Chondrocyte (in vitro differentiated cells): ENCODE data around the gene PSTPIP1. TPM values are rescaled to one million over a fixed set of nuclear protein-coding genes. Genes with fewer than 3 reads are reported as not detected.

Experiments used
- DNase-seq: peaks from one replicate; pipeline ENCODE4 v3.0.0; 2021; ENCODE audit warnings: mixed read lengths, low spot score
- H3K27ac Mint-ChIP-seq: one replicate; pipeline ENCODE4 v1.8.0; 2021; ENCODE audit warnings: mild to moderate bottlenecking, moderate library complexity, mixed read lengths; ENCODE audit not compliant: unreplicated experiment
- H3K27me3 Mint-ChIP-seq: 2 replicates; pipeline ENCODE4 v1.8.0; 2021; ENCODE audit warnings: low read depth, mixed read lengths
- H3K36me3 Mint-ChIP-seq: 2 replicates; pipeline ENCODE4 v1.8.0; 2021; ENCODE audit warnings: low read depth, mixed read lengths
- H3K4me1 Mint-ChIP-seq: 2 replicates; pipeline ENCODE4 v1.8.0; 2021; ENCODE audit warnings: low read depth, mild to moderate bottlenecking, mixed read lengths
- H3K4me3 Mint-ChIP-seq: one replicate; pipeline ENCODE4 v1.8.0; 2021; ENCODE audit warnings: mild to moderate bottlenecking, moderate library complexity, mixed read lengths; ENCODE audit not compliant: unreplicated experiment
- H3K9me3 Mint-ChIP-seq: 2 replicates; pipeline ENCODE4 v1.8.0; 2021; ENCODE audit warnings: low read depth, mixed read lengths
- CTCF ChIP-seq: fragments of 200-600 bp; sonication (generic); IDR thresholded peaks from 2 replicates; pipeline ENCODE4 v1.5.0; 2021; ENCODE audit warnings: antibody characterized with exemption, mild to moderate bottlenecking, moderate library complexity
- total RNA-seq: library from RNA; stranded (reverse); gene quantifications from 3 replicates; pipeline ENCODE4 v1.2.1, GENCODE V29; 2021

PSTPIP1 gene
- total RNA-seq, 1 donor from 2014 or later = not detected

GRCh38 chr15:77014132-77015081, 19.5 kb downstream of the PSTPIP1 start:
- Mint-ChIP-seq H3K9me3 (no peaks in the 10 kb centered on the region), H3K27ac (no peak overlapping the region), H3K4me1 (peaks cover under 1% of the 10 kb centered on the region), H3K4me3 (no peak overlapping the region), H3K27me3 (peaks cover 7% of the 10 kb centered on the region), H3K36me3 (peaks cover 2% of the 10 kb centered on the region)
- DNase-seq = peak; percentile 80
- no peak for TF ChIP-seq CTCF

GRCh38 chr15:77015646-77016320, 20.9 kb downstream of the PSTPIP1 start:
- Mint-ChIP-seq H3K27me3 (no peaks in the 10 kb centered on the region), H3K36me3 (peaks cover 2% of the 10 kb centered on the region), H3K4me3 (no peak overlapping the region), H3K4me1 (peaks cover 5% of the 10 kb centered on the region), H3K27ac (no peak overlapping the region), H3K9me3 (no peaks in the 10 kb centered on the region)
- no peak for TF ChIP-seq CTCF
- peak; percentile 67 for DNase-seq

DNA sequence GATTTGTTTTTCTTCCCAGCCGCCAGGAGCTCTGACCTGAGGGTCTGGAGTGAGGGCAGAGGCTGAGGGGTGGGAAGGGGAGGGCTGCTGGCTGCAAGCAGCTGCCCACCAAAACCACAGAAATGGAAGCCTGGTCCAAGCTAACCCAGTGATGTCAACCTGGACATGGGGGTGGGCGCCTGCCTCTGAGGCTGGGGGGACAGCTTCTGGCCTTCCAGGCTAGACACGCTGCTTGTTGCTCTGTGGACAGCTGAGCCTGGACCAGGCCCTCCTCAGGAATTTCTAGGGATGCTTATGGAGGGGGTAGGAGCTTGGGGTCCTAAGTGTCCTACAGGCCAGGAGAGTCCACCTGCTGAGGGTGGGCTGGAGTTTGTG, 21.4 kb downstream of the PSTPIP1 start:
- no peaks in the 10 kb centered on the region for H3K9me3 Mint-ChIP-seq
- H3K27ac Mint-ChIP-seq = no peak overlapping the region
- peak; percentile 40 for DNase-seq
- no peak for TF ChIP-seq CTCF
- no peaks in the 10 kb centered on the region for H3K27me3 Mint-ChIP-seq
- peaks cover 5% of the 10 kb centered on the region for H3K4me1 Mint-ChIP-seq
- peaks cover 2% of the 10 kb centered on the region for H3K36me3 Mint-ChIP-seq
- H3K4me3 Mint-ChIP-seq = no peak overlapping the region

- peaks cover 13% of the 10 kb centered on the region for H3K4me1 Mint-ChIP-seq
- H3K4me3 Mint-ChIP-seq = no peak overlapping the region
- DNase-seq = peak; percentile 62
- H3K27me3 Mint-ChIP-seq = no peaks in the 10 kb centered on the region
- peaks cover 2% of the 10 kb centered on the region for H3K36me3 Mint-ChIP-seq
- H3K9me3 Mint-ChIP-seq = no peaks in the 10 kb centered on the region
- no peak overlapping the region for H3K27ac Mint-ChIP-seq
- TF ChIP-seq CTCF = no peak
These were observed 22.2 kb downstream of the PSTPIP1 start for GRCh38 chr15:77017091-77017660.
